SJCRH30 (cell line): Measurements from ENCODE around the gene ASB16. TPM values are rescaled to one million over a fixed set of nuclear protein-coding genes. Genes with fewer than 3 reads are reported as not detected.

ENCODE experiments used
- DNase-seq, 2 experiments: peaks; one replicate each; pipeline ENCODE4 v3.0.0-alpha.2; 2015 to 2020
- H3K27ac ChIP-seq: fragments of 250-450 bp; sonication (Bioruptor Pico); 2 replicates; pipeline ENCODE4 v1.5.1; 2020; ENCODE audit warnings: mild to moderate bottlenecking, moderate library complexity
- H3K27me3 ChIP-seq: fragments of 250-450 bp; sonication (Bioruptor Pico); 2 replicates; pipeline ENCODE4 v1.5.1; 2020; ENCODE audit warnings: mild to moderate bottlenecking, moderate library complexity
- H3K36me3 ChIP-seq: fragments of 250-450 bp; sonication (Bioruptor Pico); 2 replicates; pipeline ENCODE4 v1.5.1; 2020; ENCODE audit warnings: mild to moderate bottlenecking, moderate library complexity
- H3K4me1 ChIP-seq: fragments of 250-450 bp; sonication (Bioruptor Pico); 2 replicates; pipeline ENCODE4 v1.5.1; 2020; ENCODE audit warnings: mild to moderate bottlenecking, moderate library complexity
- H3K4me3 ChIP-seq: fragments of 250-450 bp; sonication (Bioruptor Pico); 2 replicates; pipeline ENCODE4 v1.5.1; 2020; ENCODE audit warnings: mild to moderate bottlenecking, moderate library complexity
- H3K9me3 ChIP-seq: fragments of 250-450 bp; sonication (Bioruptor Pico); replicated peaks from 2 replicates; pipeline ENCODE4 v1.5.1; 2020; ENCODE audit warnings: mild to moderate bottlenecking, moderate library complexity
- total RNA-seq: library from RNA; depleted of rRNA; stranded (reverse); fragments of >200 nt; shearing (Covaris generic); gene quantifications from 2 replicates; pipeline ENCODE4 v1.2.3, GENCODE V29; 2014

ASB16 gene
- total RNA-seq, 1 experiment from 2014 or later, result not detected

DNA sequence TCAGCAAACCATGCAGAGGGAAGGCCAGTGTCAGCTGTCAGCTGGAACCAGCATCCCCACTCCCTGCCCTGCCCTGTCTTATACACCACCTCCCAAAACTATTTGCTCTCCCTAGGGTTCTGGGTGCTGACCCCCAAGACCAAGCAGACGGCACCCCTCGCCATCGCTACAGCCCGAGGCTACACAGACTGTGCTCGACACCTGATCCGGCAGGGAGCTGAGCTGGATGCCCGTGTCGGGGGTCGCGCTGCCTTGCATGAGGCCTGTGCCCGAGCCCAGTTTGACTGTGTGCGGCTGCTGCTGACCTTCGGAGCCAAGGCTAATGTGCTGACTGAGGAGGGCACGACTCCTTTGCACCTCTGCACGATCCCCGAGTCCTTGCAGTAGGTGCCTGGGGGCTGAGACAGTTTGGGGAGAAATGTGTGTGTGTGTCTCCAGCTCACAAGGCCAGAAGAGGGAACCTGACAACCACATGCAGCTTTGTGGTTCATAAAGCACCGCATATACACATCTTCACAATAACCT is 1.5 kb downstream of the ASB16 start:
- Histone ChIP-seq H3K4me1 (peaks cover 16% of the 10 kb centered on the region), H3K9me3 (no peaks in the 10 kb centered on the region), H3K36me3 (peaks cover 2% of the 10 kb centered on the region; the same call in 1 of the 2 replicates), H3K27me3 (peaks cover 5% of the 10 kb centered on the region; the same call in 1 of the 2 replicates), H3K4me3 (no peak overlapping the region), H3K27ac (no peak overlapping the region)
- no peak for DNase-seq

DNA sequence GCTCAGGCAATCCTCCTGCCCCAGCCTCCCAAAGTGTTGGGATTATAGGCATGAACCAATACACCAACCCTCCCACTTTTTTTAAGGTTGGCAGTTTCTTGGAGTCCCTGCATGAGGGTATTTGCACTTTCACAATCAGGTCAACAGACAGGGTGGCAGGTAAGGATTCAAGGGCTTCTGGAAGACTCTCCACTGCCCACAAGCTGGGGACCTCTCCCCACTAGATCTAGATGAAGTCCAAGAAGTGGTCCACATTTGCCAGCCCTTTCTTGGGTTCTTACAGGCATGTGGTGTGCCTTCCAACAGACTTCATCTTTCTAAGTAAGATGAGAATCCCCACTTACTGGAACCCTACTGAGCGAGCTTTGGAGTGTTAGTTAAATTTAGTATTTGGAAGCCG is 3.9 kb downstream of the ASB16 start:
- Histone ChIP-seq H3K4me3 (no peak overlapping the region), H3K9me3 (no peaks in the 10 kb centered on the region), H3K36me3 (peaks cover 4% of the 10 kb centered on the region; the same call in 1 of the 2 replicates), H3K27me3 (peaks cover 5% of the 10 kb centered on the region; the same call in 1 of the 2 replicates), H3K27ac (no peak overlapping the region), H3K4me1 (peaks cover 16% of the 10 kb centered on the region)
- DNase-seq, result no peak

DNA sequence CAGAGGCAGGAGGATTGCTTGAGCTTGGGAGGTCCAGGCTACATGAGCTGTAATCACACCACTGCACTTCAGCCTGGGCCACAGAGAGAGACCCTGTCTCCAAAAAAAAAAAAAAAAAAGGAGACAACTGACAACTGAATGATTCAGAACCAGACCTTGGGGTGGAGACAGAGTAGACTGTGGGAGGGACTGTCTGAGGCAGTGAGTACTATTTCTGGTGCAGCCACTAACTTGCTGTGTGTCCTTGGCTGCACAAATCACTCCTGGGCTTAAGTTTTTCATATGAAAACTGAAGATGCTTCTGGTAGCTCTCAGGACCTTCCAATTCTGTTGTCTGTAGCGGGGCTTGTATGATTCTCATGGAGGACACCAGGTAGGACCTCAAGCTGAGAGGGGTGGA is 5.8 kb downstream of the ASB16 start:
- Histone ChIP-seq H3K4me3 (no peak overlapping the region), H3K9me3 (no peaks in the 10 kb centered on the region), H3K27ac (no peak overlapping the region), H3K4me1 (no peaks in the 10 kb centered on the region; the same call in 1 of the 2 replicates), H3K27me3 (peaks cover 5% of the 10 kb centered on the region; the same call in 1 of the 2 replicates), H3K36me3 (peaks cover 4% of the 10 kb centered on the region; the same call in 1 of the 2 replicates)
- no peak for DNase-seq

- no peak for DNase-seq
- H3K9me3 ChIP-seq, result no peaks in the 10 kb centered on the region
- peaks cover under 1% of the 10 kb centered on the region; the same call in 1 of the 2 replicates for H3K27me3 ChIP-seq
- peaks cover 9% of the 10 kb centered on the region for H3K36me3 ChIP-seq
- H3K27ac ChIP-seq, result no peak overlapping the region
- H3K4me3 ChIP-seq, result no peak overlapping the region
- H3K4me1 ChIP-seq, result no peaks in the 10 kb centered on the region
Measured at GRCh38 chr17:44176671-44177501, 6.4 kb downstream of the ASB16 start.

DNA sequence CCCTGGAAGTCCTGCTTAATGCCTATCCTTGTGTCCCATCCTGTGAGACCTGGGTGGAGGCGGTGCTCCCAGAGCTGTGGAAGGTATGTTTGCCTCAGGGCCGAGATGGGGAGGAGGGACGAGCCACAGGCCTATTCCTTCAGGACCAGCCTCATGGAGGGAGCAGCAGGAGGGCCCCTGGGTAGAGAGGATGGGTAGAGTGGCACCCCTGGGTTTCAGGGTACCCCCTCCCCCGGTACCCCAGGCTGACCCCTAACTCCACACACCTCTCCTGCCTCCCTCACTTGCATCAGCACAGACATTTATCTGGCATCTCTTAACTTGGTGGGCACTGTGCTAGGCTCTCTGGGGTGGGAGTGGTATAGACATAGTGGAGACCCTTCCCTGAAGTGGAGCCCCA is 7.1 kb downstream of the ASB16 start:
- H3K36me3 ChIP-seq, result peaks cover 17% of the 10 kb centered on the region
- H3K4me1 ChIP-seq, result no peaks in the 10 kb centered on the region
- no peak for DNase-seq

GRCh38 chr17:44178133-44178532 is 7.6 kb downstream of the ASB16 start:
- Histone ChIP-seq H3K4me3 (no peak overlapping the region), H3K36me3 (peaks cover 22% of the 10 kb centered on the region)

More for the DNA sequence above, 7.1 kb downstream of the ASB16 start:
- Histone ChIP-seq H3K4me3 (no peak overlapping the region), H3K9me3 (no peaks in the 10 kb centered on the region), H3K27ac (no peak overlapping the region), H3K27me3 (no peaks in the 10 kb centered on the region)

DNA sequence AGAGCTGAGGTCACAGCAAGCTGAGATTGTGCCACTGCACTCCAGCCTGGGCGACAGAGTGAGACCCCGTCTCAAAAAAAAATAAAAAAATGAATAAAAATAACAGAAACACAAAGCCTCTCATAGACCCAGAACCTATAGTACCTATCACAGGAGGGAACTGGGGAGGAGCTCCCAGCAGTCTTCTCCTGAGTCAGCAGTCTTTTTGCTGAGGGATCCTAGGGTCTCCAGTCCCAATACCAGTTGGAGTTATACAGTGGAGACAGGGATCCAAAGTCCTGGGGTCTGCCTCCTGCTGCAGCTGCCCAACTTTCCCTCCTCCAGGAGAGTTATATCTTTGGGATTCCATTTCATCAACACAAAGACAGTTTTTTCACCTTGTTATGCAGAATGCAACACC is 12.5 kb downstream of the ASB16 start:
- peaks cover 28% of the 10 kb centered on the region for H3K36me3 ChIP-seq

More at GRCh38 chr17:44178133-44178532, 7.6 kb downstream of the ASB16 start:
- H3K9me3 ChIP-seq, result no peaks in the 10 kb centered on the region
- no peaks in the 10 kb centered on the region for H3K27me3 ChIP-seq
- no peaks in the 10 kb centered on the region for H3K4me1 ChIP-seq
- H3K27ac ChIP-seq, result no peak overlapping the region
- DNase-seq, result no peak

DNA sequence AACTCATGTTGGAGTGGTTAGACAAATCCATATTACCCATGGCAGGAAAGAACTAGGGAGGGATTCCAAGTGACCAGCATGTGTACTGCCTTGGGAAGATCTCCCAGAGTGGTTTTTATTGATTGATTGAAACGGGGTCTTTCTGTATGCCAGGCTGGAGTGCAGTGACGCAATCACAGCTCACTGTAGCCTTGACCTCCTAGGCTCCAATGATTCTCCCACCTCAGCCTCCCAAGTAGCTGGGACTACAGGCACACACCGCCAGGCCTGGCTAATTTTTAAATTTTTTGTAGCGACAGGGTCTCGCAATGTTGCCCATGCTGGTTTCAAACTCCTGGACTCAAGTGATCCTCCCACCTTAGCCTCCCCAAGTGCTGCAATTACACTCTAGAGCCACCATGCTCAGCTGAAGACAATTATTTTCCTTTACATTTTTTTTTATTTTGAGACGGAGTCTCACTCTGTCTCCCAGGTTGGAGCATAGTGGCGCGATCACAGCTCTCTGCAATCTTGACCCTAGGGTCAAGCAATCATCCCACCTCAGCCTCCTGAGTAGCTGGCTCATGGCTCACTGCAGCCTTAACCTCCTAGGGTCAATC is 13.8 kb downstream of the ASB16 start:
- no peaks in the 10 kb centered on the region for H3K4me1 ChIP-seq
- no peak overlapping the region for H3K27ac ChIP-seq
- peaks cover 26% of the 10 kb centered on the region for H3K36me3 ChIP-seq
- H3K4me3 ChIP-seq, result no peak overlapping the region
- DNase-seq, result no peak
- H3K9me3 ChIP-seq, result no peaks in the 10 kb centered on the region
- H3K27me3 ChIP-seq, result no peaks in the 10 kb centered on the region

More for the DNA sequence above, 12.5 kb downstream of the ASB16 start:
- DNase-seq, result no peak
- Histone ChIP-seq H3K27me3 (no peaks in the 10 kb centered on the region), H3K9me3 (no peaks in the 10 kb centered on the region), H3K4me3 (no peak overlapping the region), H3K4me1 (no peaks in the 10 kb centered on the region), H3K27ac (no peak overlapping the region)

DNA sequence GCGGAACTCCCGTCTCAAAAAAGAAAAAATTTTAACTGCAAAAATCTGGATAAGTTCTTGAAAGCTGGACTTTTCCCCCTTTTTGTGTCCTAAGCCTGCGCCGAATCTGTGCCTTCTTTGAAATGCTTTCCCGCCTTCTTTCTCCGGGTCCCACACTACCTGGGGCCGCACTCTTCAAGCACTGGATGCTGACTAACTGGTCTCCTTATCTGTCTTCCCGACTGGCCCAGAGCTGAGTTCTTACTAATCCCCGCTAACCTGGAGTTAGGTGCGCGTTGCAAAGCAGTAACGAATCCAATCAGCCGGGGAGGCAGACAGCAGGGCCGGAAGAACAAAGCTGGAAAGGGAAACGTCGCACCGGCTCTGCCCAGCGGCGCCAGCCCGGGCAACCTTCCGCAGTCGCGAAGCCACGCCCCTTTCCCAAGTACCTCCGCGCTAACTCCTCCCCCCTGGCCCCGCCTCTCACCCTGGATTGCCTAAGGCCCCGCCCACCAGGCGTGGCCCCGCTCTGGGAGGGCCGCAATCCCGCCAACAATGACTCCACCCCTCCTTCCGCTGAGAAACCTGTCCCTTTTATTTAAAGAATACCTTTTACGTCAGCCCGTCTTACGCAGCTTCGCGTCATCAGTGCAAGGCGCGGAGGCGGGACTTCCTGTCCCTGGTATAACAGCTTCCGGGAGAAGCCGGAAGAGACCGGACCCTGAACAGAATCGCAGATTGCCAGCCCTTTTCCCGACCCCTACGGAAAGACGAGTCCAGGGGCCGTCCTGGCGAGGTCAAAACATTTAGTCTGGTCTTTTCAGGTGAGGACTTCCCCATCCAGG is 16.0 kb downstream of the ASB16 start, which contains the start of gene TMUB2:
Gene TMUB2, plus strand, starts transcription at position 666 of the 824 bp plus-strand sequence. CDS start 737 bp downstream, outside the sequence.
- Histone ChIP-seq H3K27ac (peak within 1 kb of the TSS; percentile 77), H3K27me3 (no peaks in the 10 kb centered on the region), H3K9me3 (no peaks in the 10 kb centered on the region), H3K4me3 (peak within 1 kb of the TSS; percentile 77), H3K36me3 (peaks cover 28% of the 10 kb centered on the region), H3K4me1 (no peaks in the 10 kb centered on the region)
- peak; percentile 99 for DNase-seq

- Histone ChIP-seq H3K27ac (peak overlapping the region; percentile 77), H3K9me3 (no peaks in the 10 kb centered on the region), H3K4me1 (no peaks in the 10 kb centered on the region), H3K4me3 (peak overlapping the region; percentile 77), H3K27me3 (no peaks in the 10 kb centered on the region), H3K36me3 (peaks cover 20% of the 10 kb centered on the region)
- no peak for DNase-seq
Measured at GRCh38 chr17:44187131-44187899, 16.8 kb downstream of the ASB16 start.

DNA sequence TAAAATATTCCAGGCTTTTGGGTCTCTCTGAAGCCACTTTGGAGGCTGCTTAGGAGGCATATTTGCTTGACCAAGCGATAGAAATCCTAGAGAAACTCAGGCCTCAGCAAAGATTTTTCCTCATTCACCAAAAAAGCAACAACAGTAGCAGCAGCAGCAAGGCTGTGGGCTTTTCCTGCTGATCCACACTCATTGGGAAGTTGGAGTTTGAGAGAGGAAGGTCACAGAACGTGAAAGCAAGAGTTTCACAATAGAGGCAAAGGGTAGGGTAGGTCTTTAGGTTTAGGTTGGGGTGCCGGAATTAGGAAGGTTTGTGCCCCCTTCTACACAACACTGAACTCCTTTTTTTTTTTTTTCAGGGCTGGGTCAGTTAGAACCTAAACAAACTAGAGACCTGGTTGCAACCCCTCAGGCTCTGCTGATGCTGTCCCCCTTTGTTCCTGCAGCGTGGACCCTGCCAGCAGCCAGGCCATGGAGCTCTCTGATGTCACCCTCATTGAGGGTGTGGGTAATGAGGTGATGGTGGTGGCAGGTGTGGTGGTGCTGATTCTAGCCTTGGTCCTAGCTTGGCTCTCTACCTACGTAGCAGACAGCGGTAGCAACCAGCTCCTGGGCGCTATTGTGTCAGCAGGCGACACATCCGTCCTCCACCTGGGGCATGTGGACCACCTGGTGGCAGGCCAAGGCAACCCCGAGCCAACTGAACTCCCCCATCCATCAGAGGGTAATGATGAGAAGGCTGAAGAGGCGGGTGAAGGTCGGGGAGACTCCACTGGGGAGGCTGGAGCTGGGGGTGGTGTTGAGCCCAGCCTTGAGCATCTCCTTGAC is 18.3 kb downstream of the ASB16 start:
- Histone ChIP-seq H3K4me3 (no peak overlapping the region), H3K9me3 (no peaks in the 10 kb centered on the region), H3K36me3 (peaks cover 11% of the 10 kb centered on the region), H3K27ac (no peak overlapping the region), H3K27me3 (no peaks in the 10 kb centered on the region), H3K4me1 (no peaks in the 10 kb centered on the region)
- DNase-seq, result no peak

- Histone ChIP-seq H3K36me3 (peaks cover 22% of the 10 kb centered on the region), H3K9me3 (no peaks in the 10 kb centered on the region), H3K27me3 (no peaks in the 10 kb centered on the region), H3K27ac (no peak overlapping the region), H3K4me3 (no peak overlapping the region), H3K4me1 (no peaks in the 10 kb centered on the region)
- DNase-seq, result no peak
Measured at GRCh38 chr17:44190481-44190880, 20.0 kb downstream of the ASB16 start.

GRCh38 chr17:44191369-44191768 is 20.9 kb downstream of the ASB16 start:
- no peak overlapping the region for H3K27ac ChIP-seq
- peaks cover 26% of the 10 kb centered on the region for H3K36me3 ChIP-seq
- no peaks in the 10 kb centered on the region for H3K27me3 ChIP-seq
- no peak for DNase-seq
- no peaks in the 10 kb centered on the region for H3K9me3 ChIP-seq
- no peak overlapping the region for H3K4me3 ChIP-seq
- H3K4me1 ChIP-seq, result no peaks in the 10 kb centered on the region
